Activated T-helper 2 cell treated with anti-CD3 and anti-CD28 coated beads, Interferon-gamma antibody, Interleukin-2, Interleukin-4, amounts not matched to agents 10 μg/mL and 5 μg/mL and 100 μg/mL, durations not matched to agents 14 hours and 24 hours and 36 hours (primary cell): ENCODE measurements around the gene TRIM52. TPM values are rescaled to one million over a fixed set of nuclear protein-coding genes. Genes with fewer than 3 reads are reported as not detected.

ENCODE experiments used
- total RNA-seq: library from RNA; stranded (reverse); gene quantifications from 2 replicates; pipeline ENCODE4 v1.2.3, GENCODE V29; 2022

The TRIM52 gene
- total RNA-seq, 1 donor from 2014 or later, result 16.9 TPM

Other genes starting within 250 kb of the TRIM52 start
- 0.09 TPM in 1 of 2 replicates, not detected in the other for gene BTNL9, start 220.9 kb downstream of the TRIM52 start, total RNA-seq
- gene OR2V1, start 130.0 kb downstream of the TRIM52 start, total RNA-seq, result not detected in 2 replicates
- not detected in 2 replicates for gene OR2V2, start 113.6 kb downstream of the TRIM52 start, total RNA-seq
- 3.9 and 4.8 TPM in 2 replicates for gene TRIM7, start 55.9 kb downstream of the TRIM52 start, total RNA-seq
- 32.2 and 33.0 TPM in 2 replicates for gene TRIM41, start 37.9 kb downstream of the TRIM52 start, total RNA-seq
- gene RACK1, start 17.2 kb downstream of the TRIM52 start, total RNA-seq, result 2,110 and 2,123 TPM in 2 replicates
- not detected in 2 replicates for gene OR4F3, start 106.1 kb upstream of the TRIM52 start, total RNA-seq